ENCODE results near the gene GFOD2. TPM values are rescaled to one million over a fixed set of nuclear protein-coding genes. Genes with fewer than 3 reads are reported as not detected.

Gene GFOD2
- total and polyA plus RNA-seq, 2 of the 13 experiments (the other 11 are each of a cell fraction or from before 2014, with no cell fraction given): 11.1 to 17.2 TPM

- BruUV-seq (replicated peaks): no TSS peak
- no peaks in the 10 kb centered on the region for H3K9me3 ChIP-seq (ENCODE audit: low read length)
- peaks cover 0 to 2% of the 10 kb centered on the region in 2 experiments; a peak in 3 of 5 replicates for H3K36me3 ChIP-seq (replicated peaks in 1 of 2; ENCODE audit: control insufficient read depth in 1 of 2, insufficient read depth in 2 of 2, low read length in 2 of 2)
- no peak overlapping the region for H3K4me2 ChIP-seq (ENCODE audit: low read depth, low read length)
- POLR2A ChIA-PET: no interaction called here
- H3K27ac ChIP-seq (ENCODE audit: extremely low read length, insufficient read depth, low read length): no peak overlapping the region
- no peaks in the 10 kb centered on the region for H3K79me2 ChIP-seq (ENCODE audit: insufficient read depth, low read length)
- H3K9ac ChIP-seq (ENCODE audit: insufficient read depth, low read depth, low read length): no peak overlapping the region
- no peak for DNase-seq (ENCODE audit: low spot score)
- 86% methylated on average over 2 of the region's 2 CpGs for WGBS (ENCODE audit: low lambda C conversion rate)
- no peak for TF ChIP-seq ZNF703 (CRISPR knock-in tag; IDR thresholded peaks at IDR 0.05; ENCODE audit: borderline replicate concordance)
- no peak for TF ChIP-seq GPBP1L1 (CRISPR knock-in tag; IDR thresholded peaks at IDR 0.05)
- TF ChIP-seq TEF (CRISPR knock-in tag; IDR thresholded peaks at IDR 0.05): no peak
- no peak for TF ChIP-seq ZNF740 (CRISPR knock-in tag; IDR thresholded peaks at IDR 0.05)
- no peak for TF ChIP-seq ASH2L (IDR thresholded peaks at IDR 0.05; ENCODE audit: insufficient read length, low read depth, low read length)
- TF ChIP-seq THRA (CRISPR knock-in tag; IDR thresholded peaks at IDR 0.05; ENCODE audit: borderline replicate concordance): no peak
- TF ChIP-seq ZMAT5 (CRISPR knock-in tag; IDR thresholded peaks at IDR 0.05; ENCODE audit: borderline replicate concordance, low read depth): no peak
- TF ChIP-seq ZFP1 (CRISPR knock-in tag; IDR thresholded peaks at IDR 0.05): no peak
- TF ChIP-seq HHEX (CRISPR knock-in tag; IDR thresholded peaks at IDR 0.05): no peak
- no peak for TF ChIP-seq ZNF839 (CRISPR knock-in tag; IDR thresholded peaks at IDR 0.05; ENCODE audit: borderline replicate concordance)
- TF ChIP-seq ZKSCAN5 (CRISPR knock-in tag; IDR thresholded peaks at IDR 0.05): no peak
- no peak for TF ChIP-seq HIVEP1 (CRISPR knock-in tag; IDR thresholded peaks at IDR 0.05)
- no peak for TF ChIP-seq DR1 (CRISPR knock-in tag; IDR thresholded peaks at IDR 0.05)
- no peak for TF ChIP-seq ZNF34 (CRISPR knock-in tag; IDR thresholded peaks at IDR 0.05; ENCODE audit: borderline replicate concordance)
- no peak for TF ChIP-seq ZC3H13 (CRISPR knock-in tag; IDR thresholded peaks at IDR 0.05)
- TF ChIP-seq ZUFSP (CRISPR knock-in tag; IDR thresholded peaks at IDR 0.05; ENCODE audit: borderline replicate concordance): no peak
- H3K4me3 ChIP-seq (replicated peaks in 1 of 3; ENCODE audit: insufficient read depth in 1 of 3, low read depth in 2 of 3, low read length in 3 of 3): no peak overlapping the region
- peaks cover 13% of the 10 kb centered on the region for H3K4me1 ChIP-seq (ENCODE audit: insufficient read depth, low read length)
- FAIRE-seq: no peak
- no peaks in the 10 kb centered on the region for H4K20me1 ChIP-seq (ENCODE audit: insufficient read depth, low read length)
- CTCF ChIA-PET (ENCODE audit: low intra/inter-chr PET ratio, low total read pairs): no interaction called here
- intact Hi-C loops (cut with micrococcal nuclease; ENCODE audit: unreplicated experiment) (no loop called here), in situ Hi-C loops (cut with HindIII; ENCODE audit: extremely low pct_ligation_motif_present, low pct_unique_long_range_greater_than_20kb) (no loop called here)
- no peak overlapping the region for H2AFZ ChIP-seq (ENCODE audit: low read length)
- ATAC-seq: no peak
- no peaks in the 10 kb centered on the region for H3K27me3 ChIP-seq (ENCODE audit: control insufficient read depth in 1 of 2, insufficient read depth in 2 of 2, low read length in 2 of 2)
Observed at GRCh38 chr16:67694611-67695010, 24.5 kb downstream of the GFOD2 start.
